A549 (cell line): ENCODE results near the gene UFSP1.

Source experiments
- CEBPB ChIP-seq, 2 experiments: fragments of >200 bp in 1 of 2; sonication (Bioruptor Twin) in 1 of 2; formaldehyde crosslinking in 1 of 2; IDR thresholded peaks; 2 replicates each; pipeline ENCODE4 v1.6.1; 2012 to 2016
- ELK1 ChIP-seq: fragments of 150-350 bp; IDR thresholded peaks from 2 replicates; pipeline ENCODE4 v1.6.1; 2014; ENCODE audit warnings: low read depth, mild to moderate bottlenecking, low read length
- MAFK ChIP-seq: fragments of 450-650 bp; IDR thresholded peaks from 2 replicates; pipeline ENCODE4 v1.6.1; 2014; ENCODE audit not compliant: partially characterized antibody

GRCh38 chr7:100886936-100887515 lies 2.5 kb downstream of the UFSP1 start:
- no peak for TF ChIP-seq MAFK
- TF ChIP-seq CEBPB (IDR thresholded peaks at IDR 0.05): no peak
- no peak for TF ChIP-seq ELK1
